Measurements from ENCODE around the gene MRPS34. TPM values are rescaled to one million over a fixed set of nuclear protein-coding genes. Genes with fewer than 3 reads are reported as not detected.

MRPS34 gene
- total RNA-seq, 1 donor from 2014 or later = 87.7 TPM

DNA sequence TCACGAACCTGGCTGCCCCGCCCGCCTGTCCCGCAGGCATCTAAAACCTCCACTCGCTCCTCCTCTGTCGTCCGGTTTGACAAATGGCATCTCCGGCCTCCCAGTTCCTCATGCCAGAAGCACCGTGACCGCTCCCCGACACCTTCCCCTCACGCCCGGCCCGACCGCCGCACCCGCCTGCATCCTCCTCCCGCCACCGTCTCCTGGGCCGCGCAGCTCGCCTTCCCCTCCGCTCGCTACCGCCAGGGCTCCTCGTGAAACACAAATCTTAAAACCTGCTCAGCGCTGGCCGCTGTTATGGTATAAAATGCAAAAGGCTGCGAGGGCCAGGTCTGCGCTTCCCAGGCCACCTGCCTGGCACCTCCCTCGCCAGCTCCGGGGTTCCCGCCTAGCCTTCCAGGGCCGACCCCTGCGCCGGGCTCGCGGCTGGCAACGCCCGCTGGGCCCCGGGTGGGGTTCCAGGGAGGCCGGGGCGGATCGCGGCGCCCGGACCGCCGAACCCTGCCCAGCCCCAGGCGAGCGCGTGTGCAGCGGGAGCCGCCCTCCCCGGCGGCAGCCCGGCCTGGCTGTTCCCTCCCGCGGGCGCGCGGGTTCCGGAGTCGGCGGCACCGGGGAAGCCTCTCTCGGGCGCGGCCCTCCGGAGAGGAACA lies 8.9 kb upstream of the MRPS34 start:
- DNase-seq (ENCODE audit: low spot score) = no peak

DNA sequence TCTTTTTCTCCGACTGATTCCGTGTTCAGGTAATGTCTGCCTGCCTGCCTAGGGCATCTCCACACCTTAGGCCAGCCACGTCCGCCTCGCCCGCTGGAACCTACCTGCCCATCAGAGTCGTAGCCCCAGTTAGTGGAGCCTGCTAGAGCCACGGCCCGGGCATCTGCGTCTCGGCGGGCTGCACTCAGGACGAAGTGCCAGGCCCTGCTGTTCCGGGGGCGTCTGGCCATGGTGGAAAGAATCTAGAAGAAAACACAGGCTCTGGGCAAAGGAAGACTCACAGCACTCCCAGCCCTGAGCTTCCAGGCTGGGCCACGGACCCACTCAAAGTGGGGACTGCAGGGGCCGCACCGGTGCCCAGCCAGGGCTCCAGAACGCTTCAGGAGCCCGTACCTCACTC lies 8.3 kb upstream of the MRPS34 start:
- DNase-seq (ENCODE audit: low spot score) = no peak

DNA sequence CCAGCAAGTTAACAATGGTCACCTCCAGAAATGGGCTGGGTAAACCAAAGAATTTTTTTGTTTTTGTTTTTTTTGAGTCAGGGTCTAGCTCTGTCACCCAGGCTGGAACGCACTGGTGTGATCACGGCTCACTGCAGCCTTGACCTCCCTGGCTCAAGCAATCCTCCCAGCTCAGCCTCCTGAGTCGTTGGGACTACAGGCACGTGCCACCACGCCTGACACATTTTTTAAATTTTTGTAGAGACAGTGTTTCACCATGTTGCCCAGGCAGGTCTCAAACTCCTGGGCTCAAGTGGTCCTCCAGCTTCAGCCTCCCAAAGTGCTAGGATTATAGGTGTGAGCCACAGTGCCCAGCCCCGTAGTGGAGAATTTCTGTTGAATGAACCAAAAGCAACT lies 7.7 kb upstream of the MRPS34 start:
- no peak for DNase-seq (ENCODE audit: low spot score)

DNA sequence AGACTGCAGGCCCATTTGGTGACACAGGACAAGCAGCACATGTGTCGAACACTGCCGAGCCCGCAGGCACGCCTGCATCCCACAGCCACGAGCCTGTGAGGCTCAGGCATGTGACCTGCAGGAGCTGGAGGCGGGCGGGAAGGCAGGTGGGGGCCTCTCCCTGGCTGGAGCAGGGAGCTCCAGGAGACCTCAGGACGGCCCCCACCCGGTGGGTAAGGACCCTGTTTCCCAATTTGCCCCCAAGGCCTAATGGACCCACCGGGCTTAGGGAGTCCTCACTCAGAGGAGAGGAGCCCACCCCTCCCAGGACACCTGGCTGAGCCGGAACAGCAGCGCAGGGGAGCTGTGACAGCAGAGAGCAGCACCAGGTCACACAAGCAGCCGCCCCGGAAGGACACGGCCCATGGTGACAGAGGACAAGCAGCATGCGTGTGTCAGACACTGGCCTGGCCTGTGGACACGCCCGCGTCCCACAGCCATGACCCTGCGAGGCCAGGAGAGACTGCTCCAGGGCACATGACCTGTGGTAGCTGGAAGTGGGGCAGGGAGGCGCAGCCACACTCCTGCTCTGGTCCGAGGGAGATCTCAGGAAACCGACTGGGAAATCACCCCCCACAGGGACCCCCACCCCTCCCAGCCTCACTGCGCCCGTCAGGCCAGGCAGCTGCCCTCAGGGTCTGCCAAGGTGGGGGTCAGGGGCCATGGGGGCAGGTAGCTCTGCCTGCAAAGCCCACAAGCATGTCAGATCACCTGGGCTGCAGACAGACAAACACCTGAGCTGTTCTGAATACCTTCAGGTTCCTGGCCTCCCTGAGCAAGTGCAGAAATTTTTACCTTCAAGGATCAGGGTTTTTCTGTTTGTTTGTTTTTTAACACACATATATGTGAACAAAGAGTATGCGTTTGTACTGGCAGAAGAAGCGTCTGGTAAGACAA lies 7.1 kb upstream of the MRPS34 start:
- DNase-seq (ENCODE audit: low spot score) = no peak

- DNase-seq (ENCODE audit: low spot score) = no peak
Observed at GRCh38 chr16:1779234-1779701, 6.3 kb upstream of the MRPS34 start.

DNA sequence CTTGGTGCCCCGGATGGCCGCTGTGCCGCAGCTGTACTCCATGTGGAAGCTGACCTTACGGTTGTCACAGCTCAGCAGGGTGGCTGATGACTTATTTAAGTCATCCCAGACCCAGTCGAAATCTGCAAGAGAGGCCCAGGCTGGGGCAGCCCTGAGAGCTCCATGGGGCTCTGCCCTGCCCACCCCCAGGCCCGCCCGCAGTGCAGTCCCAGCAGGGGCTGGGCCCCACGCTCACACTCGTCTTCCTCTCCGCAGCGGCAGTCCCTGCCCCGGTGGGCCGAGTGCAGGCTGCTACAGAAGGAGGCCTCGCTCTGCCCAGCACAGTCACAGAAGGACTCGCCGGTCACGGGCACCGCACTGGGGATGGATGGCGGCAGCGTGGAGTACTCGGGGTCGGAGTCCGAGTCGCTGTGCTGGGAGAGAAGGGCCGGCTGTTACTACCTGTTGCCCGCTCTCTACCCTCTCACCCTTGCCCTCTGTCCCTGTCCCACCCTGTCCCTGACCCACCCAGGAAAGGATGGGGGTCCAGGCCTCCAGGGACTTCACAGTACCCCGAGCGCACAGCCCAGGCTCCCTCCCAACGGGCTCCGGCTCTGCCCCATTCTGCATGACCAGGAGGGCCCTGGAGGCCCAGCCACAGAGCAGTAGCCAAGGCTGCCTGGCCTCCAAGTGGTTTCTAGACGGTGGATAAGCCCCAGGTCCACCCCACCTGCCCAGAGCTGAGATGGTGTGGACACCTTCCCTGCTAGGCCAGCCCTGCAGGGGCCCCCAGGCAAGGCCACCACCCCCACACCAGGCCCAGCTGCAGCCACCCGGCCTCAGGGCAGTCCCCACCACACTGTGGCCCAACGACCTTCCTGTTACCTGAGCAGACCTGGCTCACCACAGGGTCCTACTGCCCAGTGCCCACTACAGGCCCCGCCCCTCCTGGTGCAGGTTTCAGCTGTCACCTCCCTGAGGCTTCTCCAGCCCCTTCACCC lies 5.6 kb upstream of the MRPS34 start:
- DNase-seq (ENCODE audit: low spot score) = no peak

- DNase-seq (ENCODE audit: low spot score) = no peak
Observed at GRCh38 chr16:1777375-1778199, 4.7 kb upstream of the MRPS34 start.

DNA sequence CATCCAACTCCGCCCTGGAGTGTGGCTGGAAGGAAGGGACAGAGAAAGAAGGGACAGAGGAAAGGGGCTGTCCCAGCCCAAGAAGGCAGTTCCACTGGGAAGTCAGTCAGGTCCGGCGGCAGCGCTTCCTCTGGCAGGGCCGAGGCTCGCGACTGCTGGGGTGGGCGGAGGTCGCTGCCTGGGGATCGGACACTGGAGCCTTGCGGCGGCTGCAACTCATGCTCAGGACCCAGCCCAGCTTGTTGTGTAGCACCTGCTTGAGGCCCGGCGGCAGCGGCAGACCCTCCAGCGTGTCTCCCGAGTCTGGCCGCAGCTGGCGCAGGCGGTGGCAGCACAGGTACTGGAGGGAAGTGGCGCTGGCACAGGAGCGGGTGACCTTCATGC lies 4.0 kb upstream of the MRPS34 start:
- DNase-seq (ENCODE audit: low spot score) = no peak

GRCh38 chr16:1776672-1776955 lies 3.7 kb upstream of the MRPS34 start:
- no peak for DNase-seq (ENCODE audit: low spot score)

DNA sequence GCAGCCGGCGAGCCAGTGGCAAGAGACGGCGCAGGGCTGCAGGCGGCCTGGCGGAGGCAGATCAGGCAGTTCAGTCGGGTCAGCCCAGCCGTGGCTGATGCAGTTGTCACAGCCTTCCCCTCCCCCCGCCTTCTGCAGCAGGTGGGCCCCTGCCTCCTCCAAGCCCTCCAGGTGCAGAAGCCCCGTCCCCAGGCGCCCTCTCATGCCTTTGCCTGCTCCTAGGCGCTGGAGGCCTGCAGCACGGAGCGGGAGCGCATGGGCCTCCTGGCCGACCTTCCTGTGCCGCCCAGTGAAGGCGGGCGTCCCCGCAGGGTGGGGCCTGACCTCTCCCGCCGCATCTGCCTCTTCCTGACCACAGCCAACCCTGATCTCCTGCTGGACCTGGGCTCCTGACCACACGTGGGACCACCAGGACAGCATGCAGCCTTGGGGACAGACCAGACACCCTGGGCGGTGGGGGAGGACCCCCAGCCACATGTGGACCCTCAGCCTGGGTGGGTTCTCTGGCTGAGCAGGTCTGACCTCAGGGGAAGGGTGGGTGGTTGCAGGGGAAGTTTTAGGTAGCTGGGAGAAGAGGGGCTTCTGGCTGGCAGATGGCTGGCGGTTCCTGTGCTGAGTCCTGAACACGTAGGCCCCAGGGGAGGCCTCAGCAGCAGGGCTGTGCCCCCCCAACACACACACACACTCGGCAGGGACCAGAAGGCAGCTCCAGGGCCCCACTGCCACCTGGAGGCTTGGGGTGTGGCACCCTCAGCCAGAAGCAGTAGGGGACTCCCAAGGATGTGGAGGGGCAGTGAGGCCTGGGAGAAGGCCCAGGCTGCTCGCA lies 3.1 kb upstream of the MRPS34 start:
- no peak for DNase-seq (ENCODE audit: low spot score)

- no peak for DNase-seq (ENCODE audit: low spot score)
Observed at GRCh38 chr16:1775006-1775845, 2.3 kb upstream of the MRPS34 start.

DNA sequence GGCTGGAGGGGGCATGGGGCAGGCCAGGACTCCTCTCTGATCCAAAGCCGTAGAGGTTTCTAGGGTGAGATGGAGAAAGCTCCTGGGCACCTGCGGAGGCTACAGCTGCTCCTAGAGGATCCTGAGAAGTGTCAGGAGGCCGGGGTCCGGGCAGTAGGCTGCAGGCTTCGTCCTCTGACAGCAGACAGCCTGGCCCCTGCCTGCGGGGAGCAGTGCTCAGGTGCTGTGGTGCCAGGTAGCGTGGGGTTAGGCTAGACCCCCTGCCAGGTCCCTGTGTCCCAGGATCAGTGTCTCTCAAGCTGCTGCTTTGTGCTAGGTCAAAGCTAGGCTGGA lies 1.5 kb upstream of the MRPS34 start:
- DNase-seq (ENCODE audit: low spot score) = no peak

DNA sequence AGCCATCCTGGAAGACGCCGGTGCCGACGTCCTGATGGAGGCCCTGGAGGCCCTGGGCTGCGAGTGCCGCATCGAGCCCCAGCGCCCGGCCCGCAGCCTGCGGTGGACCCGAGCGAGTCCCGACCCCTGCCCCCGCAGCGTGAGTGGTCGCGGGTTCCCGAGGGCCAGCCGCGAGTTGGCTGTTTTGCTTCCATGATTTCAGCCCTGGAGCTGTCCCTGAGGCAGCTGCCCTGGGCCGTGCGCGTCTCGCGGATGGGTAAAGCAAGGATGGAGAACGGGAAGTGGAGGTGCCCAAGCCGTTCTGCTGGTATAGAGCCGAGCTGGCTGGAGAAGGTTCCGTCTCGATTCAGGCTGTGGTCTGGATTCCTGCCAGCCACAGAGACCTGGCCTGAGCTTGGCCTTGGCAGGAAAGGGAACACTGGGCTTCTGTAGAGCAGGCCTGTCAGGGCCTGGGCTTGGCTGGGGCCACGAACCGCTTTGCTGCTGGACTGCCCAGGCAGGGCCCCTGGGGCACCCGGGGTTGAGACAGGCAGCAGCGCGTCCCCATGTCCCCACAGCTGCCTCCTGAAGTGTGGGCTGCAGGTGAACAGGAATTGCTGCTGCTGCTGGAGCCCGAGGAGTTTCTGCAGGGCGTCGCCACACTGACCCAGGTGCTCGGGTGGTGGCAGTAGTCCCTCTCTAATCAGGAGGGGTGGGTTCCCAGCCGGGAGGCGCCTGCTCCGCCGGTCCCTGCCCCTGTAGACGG lies 941 bp upstream of the MRPS34 start:
- no peak for DNase-seq (ENCODE audit: low spot score)

DNA sequence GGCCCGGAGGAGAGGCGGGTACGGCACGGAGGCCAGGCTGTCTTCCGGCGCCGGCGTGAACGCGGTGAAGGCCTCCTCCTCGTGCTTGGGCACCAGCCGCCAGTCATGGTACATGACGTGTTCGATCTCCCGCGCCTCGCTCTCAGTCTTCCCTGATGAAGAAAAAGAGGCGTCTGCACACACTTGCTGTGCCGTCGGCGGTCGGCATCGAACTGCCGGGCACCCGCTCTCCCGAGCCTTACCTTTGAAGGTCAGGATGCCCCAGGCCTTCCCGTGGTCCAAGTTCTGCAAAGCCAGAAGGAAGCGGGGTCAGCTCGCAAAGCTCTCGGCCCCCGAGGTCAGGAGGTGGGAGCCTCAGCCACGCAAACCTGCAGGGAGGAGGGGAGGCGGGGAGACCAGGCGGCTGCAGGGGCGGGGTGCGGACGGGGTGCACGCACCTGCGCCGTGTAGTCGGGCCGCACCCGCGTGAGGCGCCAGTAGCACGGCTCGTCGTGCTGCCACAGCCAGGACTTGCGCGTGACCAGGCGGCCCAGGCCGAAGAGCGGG lies 499 bp downstream of the MRPS34 start, which contains the start of gene EME2:
Gene EME2 (plus strand): TSS at position 449 of the 546 bp plus-strand sequence. CDS start 418 bp downstream, outside the sequence.
- DNase-seq (ENCODE audit: low spot score) = no peak

GRCh38 chr16:1771864-1772361 lies 1.0 kb downstream of the MRPS34 start:
- no peak for DNase-seq (ENCODE audit: low spot score)

DNA sequence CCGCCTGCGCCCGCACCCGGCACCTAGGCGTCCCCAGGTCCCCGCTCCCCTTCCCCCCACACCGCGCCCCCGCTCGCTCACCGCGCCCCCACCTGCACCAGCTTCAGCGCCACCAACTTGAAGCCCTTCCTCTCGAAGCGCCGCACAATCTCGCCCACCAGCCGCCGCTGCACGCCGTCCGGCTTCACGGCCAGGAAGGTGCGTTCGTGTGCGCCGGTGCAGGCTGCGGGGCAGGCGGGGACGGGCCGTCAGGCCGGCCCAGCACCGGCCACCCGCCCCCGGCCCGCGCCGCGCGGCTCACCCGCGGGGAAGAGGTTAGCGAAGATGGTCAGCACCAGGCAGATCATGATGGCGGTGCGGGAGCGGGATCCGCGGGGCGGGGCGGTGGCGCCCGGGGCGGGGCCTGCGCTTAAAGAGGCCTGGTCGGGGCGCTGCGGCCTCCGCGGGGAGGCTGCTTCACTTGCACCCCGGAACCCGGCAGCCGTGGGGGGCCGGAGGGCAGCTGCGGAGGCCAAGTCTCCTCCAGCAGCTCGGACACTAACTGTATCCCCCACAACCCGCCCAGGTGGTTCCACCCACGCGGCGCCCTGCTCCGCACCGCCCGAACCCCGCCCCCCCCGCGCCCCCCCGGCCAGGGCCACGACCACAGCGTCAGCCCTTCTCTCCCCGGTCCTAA lies 1.6 kb downstream of the MRPS34 start, which contains the start of gene NME3:
Gene NME3 (minus strand): TSS at position 356 of the 676 bp plus-strand sequence. CDS start 9 bp downstream, at position 347.
- peak; percentile 80 for DNase-seq (ENCODE audit: low spot score)
